ENCODE results near the gene SUV39H1. TPM values are rescaled to one million over a fixed set of nuclear protein-coding genes. Genes with fewer than 3 reads are reported as not detected.

Gene SUV39H1
- total and polyA plus RNA-seq, 11 donors = 1.9 to 6.7 (median 3.6) TPM

DNA sequence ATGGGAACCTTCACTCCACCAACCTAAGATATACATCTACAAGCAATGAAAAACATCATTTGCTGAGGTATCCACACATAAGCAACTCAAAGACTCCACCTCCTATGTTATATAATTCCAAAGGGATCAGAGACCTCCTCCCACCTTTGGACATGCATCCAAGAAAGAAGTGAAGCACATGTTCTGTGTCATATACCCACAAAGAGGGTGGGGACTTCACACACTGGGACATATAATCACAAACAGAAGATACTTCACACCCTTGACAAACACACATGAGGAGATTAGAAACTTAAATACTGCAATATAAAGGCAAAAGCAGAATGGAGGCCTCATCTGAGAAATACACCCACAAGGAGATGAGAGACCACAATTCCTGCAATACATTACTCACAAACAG lies 25.4 kb downstream of the SUV39H1 start:
- no peak for ATAC-seq
- no peak for TF ChIP-seq POLR2A (IDR thresholded peaks at IDR 0.05)
- TF ChIP-seq, protein P1, sequence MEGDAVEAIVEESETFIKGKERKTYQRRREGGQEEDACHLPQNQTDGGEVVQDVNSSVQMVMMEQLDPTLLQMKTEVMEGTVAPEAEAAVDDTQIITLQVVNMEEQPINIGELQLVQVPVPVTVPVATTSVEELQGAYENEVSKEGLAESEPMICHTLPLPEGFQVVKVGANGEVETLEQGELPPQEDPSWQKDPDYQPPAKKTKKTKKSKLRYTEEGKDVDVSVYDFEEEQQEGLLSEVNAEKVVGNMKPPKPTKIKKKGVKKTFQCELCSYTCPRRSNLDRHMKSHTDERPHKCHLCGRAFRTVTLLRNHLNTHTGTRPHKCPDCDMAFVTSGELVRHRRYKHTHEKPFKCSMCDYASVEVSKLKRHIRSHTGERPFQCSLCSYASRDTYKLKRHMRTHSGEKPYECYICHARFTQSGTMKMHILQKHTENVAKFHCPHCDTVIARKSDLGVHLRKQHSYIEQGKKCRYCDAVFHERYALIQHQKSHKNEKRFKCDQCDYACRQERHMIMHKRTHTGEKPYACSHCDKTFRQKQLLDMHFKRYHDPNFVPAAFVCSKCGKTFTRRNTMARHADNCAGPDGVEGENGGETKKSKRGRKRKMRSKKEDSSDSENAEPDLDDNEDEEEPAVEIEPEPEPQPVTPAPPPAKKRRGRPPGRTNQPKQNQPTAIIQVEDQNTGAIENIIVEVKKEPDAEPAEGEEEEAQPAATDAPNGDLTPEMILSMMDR (IDR thresholded peaks at IDR 0.05) = no peak
- H3K36me3 ChIP-seq = no peaks in the 10 kb centered on the region

DNA sequence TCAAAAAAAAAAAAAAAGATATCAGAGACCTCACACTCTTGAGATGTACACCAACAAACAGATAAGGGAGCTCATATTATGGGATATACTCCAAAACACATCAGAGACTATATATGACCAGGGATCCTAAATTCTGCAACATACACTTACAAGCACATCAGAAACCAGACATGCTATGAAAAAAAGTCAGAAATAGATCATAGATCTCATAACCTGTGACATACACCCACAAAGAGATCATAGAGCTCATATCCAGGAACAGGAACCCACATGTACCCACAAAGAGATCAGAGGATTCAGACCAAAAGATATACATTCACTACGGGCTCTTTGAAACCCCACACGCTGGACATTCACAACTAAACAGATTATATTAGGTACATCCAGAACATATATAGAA lies 30.1 kb downstream of the SUV39H1 start:
- no peak overlapping the region for H3K4me3 ChIP-seq
- H3K9me3 ChIP-seq = peaks cover 0 to 7% (median 0%) of the 10 kb centered on the region in 12 donors
- intact Hi-C loops (cut with DNase I) = no loop called here
- no peak for TF ChIP-seq POLR2A (IDR thresholded peaks at IDR 0.05)
- TF ChIP-seq, protein P1 (IDR thresholded peaks at IDR 0.05) = no peak
- DNase-seq (no peak), ATAC-seq (no peak)
- no peaks in the 10 kb centered on the region for H3K36me3 ChIP-seq
- 85 to 96% (median 93%) methylated on average over 2 of the region's 2 CpGs for WGBS, 4 donors
- H3K27me3 ChIP-seq = no peaks in the 10 kb centered on the region
- H3K27ac ChIP-seq = no peak overlapping the region
- H3K4me1 ChIP-seq = no peaks in the 10 kb centered on the region

More for the DNA sequence above, 25.4 kb downstream of the SUV39H1 start:
- Histone ChIP-seq H3K4me3 (no peak overlapping the region), H3K27ac (no peak overlapping the region), H3K4me1 (no peaks in the 10 kb centered on the region), H3K27me3 (peaks cover 0 to 4% (median 0%) of the 10 kb centered on the region in 9 donors), H3K9me3 (peaks cover 0 to 4% (median 0%) of the 10 kb centered on the region in 12 donors)
- no peak for DNase-seq
- intact Hi-C loops (cut with DNase I) = no loop called here

DNA sequence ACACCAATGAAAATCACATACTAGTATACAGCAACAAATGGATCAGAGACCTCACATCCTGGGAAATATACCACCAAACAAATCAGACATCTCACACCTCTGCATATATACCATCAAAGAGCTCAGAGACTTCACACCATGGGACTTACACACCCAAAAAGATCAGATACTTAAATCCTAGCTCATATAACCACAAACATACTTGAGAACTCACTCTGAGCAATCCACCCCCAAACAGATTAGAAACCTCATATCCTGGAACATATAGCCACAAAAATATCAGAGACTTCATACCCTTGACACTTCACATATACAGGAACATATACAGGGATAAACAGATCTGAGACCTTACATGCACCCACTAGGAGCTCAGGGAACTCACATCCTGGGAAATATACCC lies 32.1 kb downstream of the SUV39H1 start:
- no peak overlapping the region for H3K27ac ChIP-seq
- H3K36me3 ChIP-seq = no peaks in the 10 kb centered on the region
- no peaks in the 10 kb centered on the region for H3K27me3 ChIP-seq
- no peaks in the 10 kb centered on the region for H3K4me1 ChIP-seq
- no peak overlapping the region for H3K4me3 ChIP-seq
- ATAC-seq (no peak), DNase-seq (no peak)
- peaks cover 0 to 7% (median 0%) of the 10 kb centered on the region in 12 donors for H3K9me3 ChIP-seq
- intact Hi-C loops (cut with DNase I) = no loop called here
- TF ChIP-seq, protein P1 (IDR thresholded peaks at IDR 0.05) = no peak
- TF ChIP-seq POLR2A (IDR thresholded peaks at IDR 0.05) = no peak

DNA sequence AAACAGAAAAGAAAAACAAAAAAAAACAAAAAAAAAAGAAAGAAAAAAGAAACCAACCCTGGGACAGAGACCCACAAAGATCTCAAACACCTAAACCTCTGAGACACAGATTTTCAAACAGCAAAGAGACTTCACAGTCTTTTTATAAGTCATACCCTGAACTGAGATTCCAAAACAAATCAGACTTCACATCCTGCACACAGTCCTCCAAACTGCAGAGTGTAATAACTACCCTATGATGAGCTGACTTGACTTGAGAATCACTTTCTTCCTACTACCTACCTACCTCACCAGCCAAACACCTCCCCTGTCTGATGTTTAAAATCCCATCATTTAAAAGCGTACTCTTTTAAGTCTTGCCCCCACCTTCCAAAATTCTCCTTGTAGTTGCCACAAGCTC lies 39.8 kb downstream of the SUV39H1 start:
- no peak for TF ChIP-seq POLR2A (IDR thresholded peaks at IDR 0.05)
- TF ChIP-seq, protein P1 (IDR thresholded peaks at IDR 0.05) = no peak
- peaks cover 0 to 9% (median 2%) of the 10 kb centered on the region in 12 donors for H3K4me1 ChIP-seq
- no peak for DNase-seq
- no peaks in the 10 kb centered on the region for H3K27me3 ChIP-seq
- peak overlapping the region in 1 of 12 donors; percentile 6 for H3K27ac ChIP-seq
- intact Hi-C loops (cut with DNase I) = loop anchor here in 7 of 10 donors (5.0 to 10.0 kb wide), 4 partner anchors 39 to 68 kb away; partner anchors contain the start of genes HDAC6 (in 5 of the 7) and SUV39H1 (in 2 of the 7)
- no peaks in the 10 kb centered on the region for H3K36me3 ChIP-seq
- no peaks in the 10 kb centered on the region for H3K9me3 ChIP-seq
- 82 to 95% (median 88%) methylated on average over 1 of the region's 1 CpG for WGBS, 4 donors
- ATAC-seq = no peak
- H3K4me3 ChIP-seq = peak overlapping the region in 6 of 12 donors; percentile 65 to 89 (median 74)
